NCI-H2081 (cell line): ENCODE data around the gene SDK1.

Source experiments
- DNase-seq, 2 experiments: peaks; one replicate each; lab custom pipeline; 2025; lab: John Stamatoyannopoulos, UW

The SDK1 gene

DNA sequence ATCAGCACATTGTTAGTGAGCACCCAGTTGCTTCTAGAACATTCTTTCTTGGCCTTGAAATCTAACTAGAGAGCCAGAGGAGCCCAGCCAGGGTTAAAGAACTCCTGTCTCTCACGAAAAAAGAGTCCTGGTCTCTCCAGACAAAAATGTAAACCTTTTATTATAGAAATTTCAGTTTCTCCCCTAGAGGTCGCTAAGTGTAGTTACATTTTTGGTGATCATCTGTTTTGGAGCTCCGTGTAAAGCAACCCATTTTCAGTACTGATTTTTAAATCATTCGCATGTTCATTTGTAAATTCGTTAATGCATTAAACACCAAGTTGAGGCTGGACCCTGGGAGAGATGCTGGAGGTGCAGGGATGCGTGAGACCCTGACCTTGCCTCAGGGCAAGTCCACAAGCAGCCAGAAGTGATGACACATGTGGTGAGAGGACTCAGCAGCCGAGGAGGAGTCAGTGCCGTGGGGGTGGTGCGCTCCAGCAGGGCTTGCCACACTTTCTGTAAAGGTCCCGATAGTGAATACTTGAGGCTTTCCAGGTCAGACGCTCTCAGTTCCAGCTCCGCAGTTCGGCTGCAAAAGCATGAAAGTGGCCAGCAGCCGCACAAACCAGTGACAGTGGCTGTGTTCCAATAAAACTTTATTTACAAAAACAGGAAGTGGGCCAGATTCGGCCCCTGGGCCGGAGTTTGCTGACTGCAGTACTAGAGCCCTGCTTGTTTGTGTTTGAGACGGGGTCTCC, 802.5 kb downstream of the SDK1 start:
- DNase-seq = no peak

DNA sequence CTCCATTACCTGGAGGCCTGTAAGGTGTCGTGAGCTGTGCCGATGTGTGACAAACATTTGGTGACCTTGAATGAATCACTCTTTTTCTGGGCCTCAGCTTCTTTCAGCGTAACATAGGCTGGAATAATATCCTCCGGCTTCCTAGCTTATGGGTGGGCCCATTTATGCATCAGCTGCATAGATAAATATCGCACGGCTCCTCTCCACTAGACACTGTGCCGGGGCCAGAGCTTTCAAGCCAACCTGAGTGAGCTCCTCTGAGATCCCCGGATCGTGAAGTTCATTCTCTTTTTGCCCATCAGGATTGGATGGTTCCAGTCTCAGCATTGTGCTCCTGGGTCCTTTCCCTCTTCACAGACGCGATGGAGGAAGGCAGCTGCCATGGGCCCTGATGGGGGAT, 806.8 kb downstream of the SDK1 start:
- DNase-seq = no peak

- no peak for DNase-seq
These were observed 807.9 kb downstream of the SDK1 start for GRCh38 chr7:4108951-4109350.

DNA sequence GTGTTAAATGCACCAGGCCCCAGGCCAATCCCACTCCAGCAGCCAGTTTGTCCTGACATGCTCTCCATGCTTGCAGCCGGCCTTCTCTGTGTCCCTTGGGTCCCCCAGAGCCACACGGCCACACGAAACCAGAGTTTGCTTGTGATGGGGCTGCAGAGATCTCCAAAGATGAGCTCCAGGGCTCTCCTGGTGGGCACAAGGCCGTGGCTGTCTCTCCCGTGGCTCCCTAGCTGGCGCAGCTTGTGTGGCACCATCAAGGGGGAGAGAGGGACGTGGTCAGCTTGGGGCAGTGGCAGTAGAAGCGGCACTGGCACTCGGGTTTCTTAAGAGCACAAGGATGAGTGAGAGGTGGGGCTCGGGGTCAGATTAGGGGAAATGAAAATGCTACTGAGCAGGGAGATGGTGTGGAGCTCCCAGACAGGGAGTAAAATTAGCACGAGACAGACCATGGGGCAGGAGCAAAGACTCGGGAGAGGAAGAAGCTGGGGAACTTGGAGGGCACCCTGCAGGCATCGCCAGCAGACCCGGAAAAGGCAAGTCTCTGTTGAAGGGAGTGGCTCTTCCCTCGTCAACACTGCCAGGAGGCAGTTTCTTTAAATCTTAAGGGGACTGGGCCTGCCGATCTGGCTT, 808.5 kb downstream of the SDK1 start:
- DNase-seq = no peak

DNA sequence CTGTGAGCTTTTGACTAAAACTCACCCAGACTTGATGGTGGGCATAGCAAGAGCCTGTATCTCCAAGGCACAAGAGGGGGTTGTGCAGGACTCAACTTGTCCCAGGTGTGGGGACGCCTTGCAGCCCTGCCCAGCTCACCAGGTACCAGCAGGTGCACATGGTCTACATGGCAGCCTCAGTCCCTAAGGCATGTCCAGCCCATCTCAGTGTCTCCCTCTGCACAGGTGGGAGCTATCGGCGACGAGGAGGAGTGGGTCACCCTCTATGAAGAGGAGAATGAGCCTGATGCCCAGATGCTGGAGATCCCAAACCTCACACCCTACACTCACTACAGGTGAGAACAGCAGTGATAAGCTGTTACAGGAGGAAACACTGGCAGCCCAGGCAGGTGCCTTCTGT, 809.4 kb downstream of the SDK1 start:
- DNase-seq = no peak

- DNase-seq = no peak
These were observed 810.1 kb downstream of the SDK1 start for GRCh38 chr7:4111166-4111565.

DNA sequence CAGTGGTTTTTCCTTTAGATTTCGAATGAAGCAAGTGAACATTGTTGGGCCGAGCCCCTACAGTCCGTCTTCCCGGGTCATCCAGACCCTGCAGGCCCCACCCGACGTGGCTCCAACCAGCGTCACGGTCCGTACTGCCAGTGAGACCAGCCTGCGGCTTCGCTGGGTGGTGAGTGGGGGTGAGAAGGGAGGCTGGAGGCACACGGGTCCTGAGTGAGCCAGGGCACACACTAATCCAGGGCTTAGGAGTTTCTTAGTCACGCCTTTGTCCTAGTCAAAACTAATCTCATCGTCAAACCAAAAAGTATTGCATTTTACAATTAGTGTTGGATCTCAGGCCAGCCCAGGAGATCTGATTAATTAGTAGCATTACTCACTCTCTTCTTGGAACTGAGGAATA, 812.2 kb downstream of the SDK1 start:
- no peak for DNase-seq

- DNase-seq = no peak
These were observed 812.9 kb downstream of the SDK1 start for GRCh38 chr7:4113976-4114375.

GRCh38 chr7:4115442-4115841, 814.4 kb downstream of the SDK1 start:
- DNase-seq = no peak

- DNase-seq = no peak
These were observed 815.0 kb downstream of the SDK1 start for GRCh38 chr7:4115941-4116610.

- no peak for DNase-seq
These were observed 818.8 kb downstream of the SDK1 start for GRCh38 chr7:4119848-4120247.

DNA sequence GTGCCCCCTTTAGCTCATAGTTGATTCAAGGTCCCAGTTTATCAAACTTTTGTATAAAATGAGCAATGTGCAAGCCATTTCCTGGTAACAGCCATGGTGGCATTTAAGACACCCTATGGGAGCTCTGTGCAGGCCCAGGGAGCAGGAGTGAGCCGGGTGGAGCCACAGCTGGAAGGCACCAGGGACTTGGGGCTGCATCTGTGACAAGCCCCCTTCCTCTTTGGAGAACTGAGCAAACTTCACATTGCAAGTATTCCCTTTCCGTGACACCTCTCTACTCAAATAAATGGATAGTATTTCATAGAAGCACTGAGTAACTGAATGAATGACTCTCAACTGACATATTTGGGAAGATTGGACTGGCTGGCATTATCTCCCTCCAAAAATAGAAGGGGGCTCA, 822.3 kb downstream of the SDK1 start:
- DNase-seq = no peak

GRCh38 chr7:4123823-4124222, 822.8 kb downstream of the SDK1 start:
- no peak for DNase-seq

DNA sequence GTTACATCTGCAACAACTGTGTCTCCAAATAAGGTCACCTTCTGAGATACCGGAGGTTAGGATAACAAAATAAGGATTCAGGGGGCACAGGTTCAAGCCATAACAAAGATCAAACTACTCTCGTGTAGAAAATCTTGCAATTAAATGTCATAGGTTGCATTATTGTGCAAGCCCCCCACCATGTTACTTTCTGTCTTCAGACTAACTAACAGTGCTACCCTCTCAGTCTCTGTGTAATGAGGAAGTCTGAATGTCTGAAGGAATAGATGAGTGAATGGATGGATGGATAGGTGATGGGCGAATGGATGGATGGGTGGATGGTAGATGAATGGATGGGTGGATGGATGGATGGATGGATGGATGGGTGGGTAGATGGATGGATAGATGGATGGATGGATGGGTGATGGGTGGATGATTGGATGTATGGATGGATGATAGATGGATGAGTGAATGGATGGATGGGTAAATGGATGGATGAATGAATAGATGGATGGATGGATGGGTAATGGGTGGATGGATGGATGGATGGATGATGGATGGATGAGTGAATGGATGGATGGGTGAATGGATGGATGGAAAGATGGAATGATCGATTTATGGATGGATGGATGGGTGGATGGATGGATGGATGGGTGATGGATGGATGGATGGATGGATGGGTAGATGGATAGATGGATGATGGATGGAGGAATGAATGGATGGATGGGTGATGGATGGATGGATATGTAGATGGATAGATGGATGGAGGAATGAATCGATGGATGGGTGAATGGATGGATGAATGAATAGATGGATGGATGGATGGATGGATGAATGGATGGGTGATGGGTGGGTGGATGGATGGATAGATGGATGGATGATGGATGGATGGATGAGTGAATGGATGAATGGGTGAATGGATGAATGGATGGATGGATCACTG, 823.8 kb downstream of the SDK1 start:
- no peak for DNase-seq

DNA sequence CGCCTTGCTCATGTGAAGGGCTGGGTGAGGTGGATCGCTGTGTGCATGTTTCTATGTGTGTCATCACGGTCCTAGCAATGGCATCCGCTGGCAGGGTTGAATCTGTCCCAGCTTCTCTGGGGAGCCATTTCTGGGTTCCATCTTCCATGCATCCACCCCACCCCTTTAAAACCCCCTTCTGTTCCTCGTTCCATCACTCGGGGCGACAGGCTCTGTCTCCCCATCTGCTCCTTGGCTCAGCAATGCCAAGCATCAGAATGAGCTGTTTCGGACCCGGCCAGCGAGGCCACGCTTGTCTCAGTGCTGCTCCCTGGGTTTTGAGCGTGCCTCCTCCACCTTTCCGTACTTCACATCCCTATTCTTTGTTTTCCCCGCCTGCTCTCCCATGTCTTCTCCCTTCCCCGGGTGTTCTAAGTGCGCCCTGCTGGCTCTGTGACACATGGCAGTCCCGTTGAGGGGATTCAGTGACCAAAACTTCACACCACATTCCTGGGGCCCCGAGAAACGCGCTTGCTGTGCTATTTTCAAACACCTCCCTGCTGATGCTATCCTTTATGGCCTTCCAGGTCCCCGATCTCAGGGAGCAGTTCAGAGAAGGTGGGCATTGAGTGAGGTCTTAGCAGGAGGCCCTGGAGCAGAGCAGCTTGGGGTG, 827.0 kb downstream of the SDK1 start:
- DNase-seq = no peak

- no peak for DNase-seq
These were observed 828.5 kb downstream of the SDK1 start for GRCh38 chr7:4129481-4130122.

- DNase-seq = no peak
These were observed 830.0 kb downstream of the SDK1 start for GRCh38 chr7:4131063-4131462.

DNA sequence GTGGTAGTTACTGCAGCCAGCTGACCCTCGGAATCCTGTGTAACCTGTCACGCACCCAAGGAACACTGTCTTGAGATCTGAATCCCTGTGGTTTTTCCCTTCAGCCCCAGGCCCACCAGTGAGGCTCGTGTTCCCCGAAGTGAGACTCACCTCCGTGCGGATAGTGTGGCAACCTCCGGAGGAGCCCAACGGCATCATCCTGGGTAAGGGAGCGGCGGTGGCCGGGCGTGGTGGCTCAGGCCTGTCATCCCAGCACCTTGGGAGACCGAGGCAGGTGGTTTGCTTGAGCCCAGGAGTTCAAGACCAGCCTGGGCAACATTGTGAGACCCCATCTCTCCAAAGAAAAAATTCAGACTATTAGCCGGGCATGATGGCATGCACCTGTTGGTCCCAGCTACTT, 831.2 kb downstream of the SDK1 start:
- no peak for DNase-seq

GRCh38 chr7:4133491-4134044, 832.5 kb downstream of the SDK1 start:
- no peak for DNase-seq

DNA sequence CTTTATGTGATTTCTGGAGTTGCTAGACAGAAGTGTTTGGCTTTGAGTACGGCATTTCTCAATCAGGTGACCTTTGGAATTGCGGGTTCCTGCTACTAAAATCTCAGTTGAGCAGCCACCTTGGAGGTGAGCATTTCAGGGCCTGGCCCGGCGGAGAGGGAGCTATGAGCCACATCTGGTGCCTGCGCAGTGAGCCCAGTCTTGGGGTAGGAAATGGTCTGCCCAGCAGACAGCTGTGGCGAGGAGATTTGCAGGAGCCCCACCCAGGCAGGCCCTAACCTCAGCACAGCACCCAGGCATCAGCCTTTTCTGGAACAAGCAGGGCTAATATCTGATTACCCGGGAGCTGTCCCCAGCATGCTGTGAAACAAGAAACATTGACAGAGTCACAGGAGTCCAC, 833.2 kb downstream of the SDK1 start:
- DNase-seq = no peak

DNA sequence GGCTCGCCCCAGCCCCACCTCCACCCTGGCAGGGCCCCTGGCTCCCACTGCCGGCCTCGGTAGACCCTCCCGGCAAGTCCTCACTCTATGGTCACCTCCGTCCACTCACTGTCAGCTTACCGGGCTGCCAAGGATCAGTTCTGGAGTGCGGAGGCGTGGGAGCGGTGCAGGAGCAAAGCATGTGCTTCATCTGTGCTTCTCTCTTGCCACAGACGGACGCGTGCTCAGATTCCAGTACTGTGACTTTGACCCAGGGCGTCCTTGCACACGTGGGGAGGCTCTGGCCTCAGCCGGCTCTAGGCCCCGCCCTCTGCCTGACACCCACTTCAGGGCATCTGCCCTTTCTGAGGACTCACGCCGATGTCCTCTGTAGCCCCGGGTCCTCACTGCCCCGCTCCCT, 833.6 kb downstream of the SDK1 start:
- DNase-seq = no peak
